Caco-2 (cell line): Measurements from ENCODE around the gene TAF3. TPM values are rescaled to one million over a fixed set of nuclear protein-coding genes. Genes with fewer than 3 reads are reported as not detected.

ENCODE experiments used
- BruUV-seq: library from RNA; stranded (reverse); fragments of 400-500 nt; replicated peaks from 2 replicates; lab custom pipeline; 2021; lab: Mats Ljungman, UMichigan
- CTCF ChIA-PET: fragments of 300-600 bp; sonication (Branson Sonifier 250); formaldehyde crosslinking; loops from one replicate; lab custom pipeline; 2022; ENCODE audit warnings: antibody characterized with exemption; lab: Charles Lee
- POLR2A ChIA-PET: fragments of 300-600 bp; sonication (Branson Sonifier 250); formaldehyde crosslinking; loops from one replicate; lab custom pipeline; 2022; ENCODE audit warnings: antibody characterized with exemption; lab: Charles Lee
- DNase-seq, 2 experiments: peaks; one replicate each; pipeline versions ENCODE4 v3.0.0 to v3.0.0-alpha.2; 2020 to 2022
- H3K27me3 ChIP-seq: replicated peaks from 2 replicates; pipeline ENCODE4 v1.6.0; 2011; ENCODE audit warnings: low read length; ENCODE audit not compliant: control insufficient read depth, insufficient read depth
- H3K36me3 ChIP-seq: 2 replicates; pipeline ENCODE4 v1.5.1; 2011; ENCODE audit warnings: low read length; ENCODE audit not compliant: control insufficient read depth, insufficient read depth
- H3K4me1 ChIP-seq: fragments of 250-450 bp; sonication (Bioruptor Pico); 2 replicates; pipeline ENCODE4 v1.5.1; 2020; ENCODE audit warnings: mild to moderate bottlenecking
- H3K4me3 ChIP-seq: 2 replicates; pipeline ENCODE4 v1.5.1; 2011; ENCODE audit warnings: low read depth, mild to moderate bottlenecking, control low read depth, low read length
- H3K9me3 ChIP-seq: fragments of 250-450 bp; sonication (Bioruptor Pico); 2 replicates; pipeline ENCODE4 v1.5.1; 2020; ENCODE audit warnings: mild to moderate bottlenecking, moderate library complexity
- H3K27ac Mint-ChIP-seq: one replicate; pipeline ENCODE4 v1.8.0; 2022; ENCODE audit warnings: mixed read lengths; ENCODE audit not compliant: unreplicated experiment
- H3K27me3 Mint-ChIP-seq: one replicate; pipeline ENCODE4 v1.8.0; 2022; ENCODE audit warnings: mixed read lengths; ENCODE audit not compliant: insufficient read depth, unreplicated experiment
- H3K36me3 Mint-ChIP-seq: one replicate; pipeline ENCODE4 v1.8.0; 2022; ENCODE audit warnings: mild to moderate bottlenecking, mixed read lengths; ENCODE audit not compliant: insufficient read depth, unreplicated experiment
- H3K4me1 Mint-ChIP-seq: one replicate; pipeline ENCODE4 v1.8.0; 2022; ENCODE audit warnings: low read depth, mixed read lengths; ENCODE audit not compliant: unreplicated experiment
- H3K4me3 Mint-ChIP-seq: one replicate; pipeline ENCODE4 v1.8.0; 2022; ENCODE audit warnings: mild to moderate bottlenecking, moderate library complexity, mixed read lengths; ENCODE audit not compliant: unreplicated experiment
- H3K9me3 Mint-ChIP-seq: one replicate; pipeline ENCODE4 v1.8.0; 2022; ENCODE audit warnings: mixed read lengths; ENCODE audit not compliant: unreplicated experiment
- CTCF ChIP-seq, 2 experiments: fragments of 200-600 bp in 1 of 2; IDR thresholded peaks; 1 replicate in 1 of 2; 2 replicates in 1 of 2; pipeline versions ENCODE4 v1.5.1 to v1.8.0; 2011 to 2022; ENCODE audit warnings: antibody characterized with exemption in 1 of 2, control low read depth in 1 of 2, inconsistent platforms in 1 of 2, low read depth in 1 of 2, low read length in 1 of 2, mild to moderate bottlenecking in 1 of 2, moderate library complexity in 1 of 2; ENCODE audit not compliant: insufficient read depth in 1 of 2, severe bottlenecking in 1 of 2, unreplicated experiment in 1 of 2
- intact Hi-C: fragments of 100-400 bp; cut with micrococcal nuclease; formaldehyde crosslinking; loops from one replicate; pipeline ENCODE4 v1.10.0; 2022; ENCODE audit not compliant: unreplicated experiment
- total RNA-seq: library from RNA; stranded (reverse); gene quantifications from 2 replicates; pipeline ENCODE4 v1.2.3, GENCODE V29; 2022

TAF3 gene
- total RNA-seq, 1 experiment from 2014 or later = 30.6 TPM

GRCh38 chr10:7890781-7891180 lies 72.5 kb downstream of the TAF3 start:
- no peak overlapping the region for H3K27ac Mint-ChIP-seq

GRCh38 chr10:7891634-7892033 lies 73.3 kb downstream of the TAF3 start:
- Mint-ChIP-seq H3K4me3 (no peak overlapping the region), H3K9me3 (no peaks in the 10 kb centered on the region), H3K27me3 (no peaks in the 10 kb centered on the region), H3K4me1 (peaks cover 41% of the 10 kb centered on the region), H3K27ac (no peak overlapping the region), H3K36me3 (no peaks in the 10 kb centered on the region)
- BruUV-seq = no TSS peak
- H3K4me3 ChIP-seq = no peak overlapping the region
- TF ChIP-seq CTCF (IDR thresholded peaks at IDR 0.05; ENCODE audit: insufficient read depth in 1 of 2, low read depth in 1 of 2, low read length in 1 of 2, severe bottlenecking in 1 of 2, unreplicated experiment in 1 of 2) = no peak
- peaks cover 13% of the 10 kb centered on the region for H3K4me1 ChIP-seq
- no peaks in the 10 kb centered on the region for H3K9me3 ChIP-seq
- no peak for DNase-seq
- intact Hi-C loops = no loop called here
- ChIA-PET CTCF (no interaction called here), POLR2A (no interaction called here)
- H3K27me3 ChIP-seq = no peaks in the 10 kb centered on the region
- H3K36me3 ChIP-seq = no peaks in the 10 kb centered on the region

More at GRCh38 chr10:7890781-7891180, 72.5 kb downstream of the TAF3 start:
- Mint-ChIP-seq H3K36me3 (no peaks in the 10 kb centered on the region), H3K4me3 (no peak overlapping the region), H3K4me1 (peaks cover 48% of the 10 kb centered on the region), H3K9me3 (no peaks in the 10 kb centered on the region), H3K27me3 (no peaks in the 10 kb centered on the region)
- Histone ChIP-seq H3K4me3 (no peak overlapping the region), H3K4me1 (peaks cover 22% of the 10 kb centered on the region), H3K27me3 (no peaks in the 10 kb centered on the region), H3K9me3 (no peaks in the 10 kb centered on the region), H3K36me3 (no peaks in the 10 kb centered on the region)
- CTCF ChIA-PET = no interaction called here
- no peak for DNase-seq
- BruUV-seq = no TSS peak
- POLR2A ChIA-PET = no interaction called here
- no peak for TF ChIP-seq CTCF (IDR thresholded peaks at IDR 0.05; ENCODE audit: insufficient read depth in 1 of 2, low read depth in 1 of 2, low read length in 1 of 2, severe bottlenecking in 1 of 2, unreplicated experiment in 1 of 2)
- intact Hi-C loops = no loop called here

GRCh38 chr10:7892146-7892545 lies 73.8 kb downstream of the TAF3 start:
- Histone ChIP-seq H3K9me3 (no peaks in the 10 kb centered on the region), H3K4me1 (peaks cover 8% of the 10 kb centered on the region), H3K4me3 (no peak overlapping the region), H3K36me3 (no peaks in the 10 kb centered on the region; the same call in 1 of the 2 replicates), H3K27me3 (no peaks in the 10 kb centered on the region)
- BruUV-seq = no TSS peak
- no peak for DNase-seq
- peaks cover 39% of the 10 kb centered on the region for H3K4me1 Mint-ChIP-seq
- intact Hi-C loops = no loop called here
- no peak overlapping the region for H3K4me3 Mint-ChIP-seq
- TF ChIP-seq CTCF (IDR thresholded peaks at IDR 0.05; ENCODE audit: insufficient read depth in 1 of 2, low read depth in 1 of 2, low read length in 1 of 2, severe bottlenecking in 1 of 2, unreplicated experiment in 1 of 2) = no peak
- ChIA-PET POLR2A (no interaction called here), CTCF (no interaction called here)
- H3K27ac Mint-ChIP-seq = no peak overlapping the region
- H3K27me3 Mint-ChIP-seq = no peaks in the 10 kb centered on the region
- peaks cover 4% of the 10 kb centered on the region for H3K36me3 Mint-ChIP-seq
- no peaks in the 10 kb centered on the region for H3K9me3 Mint-ChIP-seq
